HL-60 (cell line): ENCODE results near the gene SMIM14.

Source experiments
- CTCF ChIP-seq: IDR thresholded peaks from one replicate; pipeline ENCODE4 v1.5.1; 2011; ENCODE audit warnings: low read length, control low read depth, inconsistent platforms; ENCODE audit not compliant: insufficient read depth
- POLR2AphosphoS5 ChIP-seq: IDR thresholded peaks from 2 replicates; pipeline ENCODE4 v1.6.1; 2012; ENCODE audit warnings: low read depth
- REST ChIP-seq: IDR thresholded peaks from 2 replicates; pipeline ENCODE4 v1.6.1; 2012; ENCODE audit warnings: low read depth; ENCODE audit not compliant: insufficient replicate concordance
- SPI1 ChIP-seq: IDR thresholded peaks from 2 replicates; pipeline ENCODE4 v1.6.1; 2012; ENCODE audit warnings: low read depth, mild to moderate bottlenecking, borderline replicate concordance

- no peak for TF ChIP-seq CTCF
- TF ChIP-seq POLR2AphosphoS5 = no peak
- no peak for TF ChIP-seq REST
- TF ChIP-seq SPI1 = no peak
Measured at GRCh38 chr4:39591290-39591689, 47.4 kb downstream of the SMIM14 start.
